DND-41 (cell line): ENCODE results near the gene TMEM164.

Experiments
- EZH2 ChIP-seq: IDR thresholded peaks from 3 replicates; pipeline ENCODE4 v1.6.1; 2012; ENCODE audit warnings: borderline replicate concordance, low read depth, mild to moderate bottlenecking, moderate library complexity, low read length, inconsistent platforms; ENCODE audit not compliant: severe bottlenecking
- TF ChIP-seq, protein P1 (sequence below): IDR thresholded peaks from 2 replicates; pipeline ENCODE4 v1.5.1; 2012; ENCODE audit warnings: borderline replicate concordance, low read length, moderate library complexity, mild to moderate bottlenecking; ENCODE audit not compliant: poor library complexity, severe bottlenecking; ENCODE audit errors: extremely low read depth

DNA sequence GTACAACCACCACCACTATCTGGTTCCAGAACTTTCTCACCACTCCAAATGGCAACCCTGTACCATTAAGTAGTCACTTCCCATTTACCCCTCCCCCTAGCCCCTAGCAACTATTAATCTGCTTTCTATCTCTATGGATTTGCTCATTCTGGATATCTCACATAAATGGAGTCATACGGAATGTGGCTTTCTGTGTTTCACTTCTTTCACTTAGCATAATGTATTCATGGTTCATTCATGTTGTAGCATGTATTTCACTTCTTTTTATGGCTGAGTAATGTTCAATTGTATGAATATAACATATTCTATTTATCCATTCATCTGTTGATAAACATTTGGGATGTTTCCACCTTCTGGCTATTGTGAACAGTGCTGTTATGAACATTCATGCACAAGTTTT lies 210.3 kb downstream of the TMEM164 start:
- TF ChIP-seq, protein P1, sequence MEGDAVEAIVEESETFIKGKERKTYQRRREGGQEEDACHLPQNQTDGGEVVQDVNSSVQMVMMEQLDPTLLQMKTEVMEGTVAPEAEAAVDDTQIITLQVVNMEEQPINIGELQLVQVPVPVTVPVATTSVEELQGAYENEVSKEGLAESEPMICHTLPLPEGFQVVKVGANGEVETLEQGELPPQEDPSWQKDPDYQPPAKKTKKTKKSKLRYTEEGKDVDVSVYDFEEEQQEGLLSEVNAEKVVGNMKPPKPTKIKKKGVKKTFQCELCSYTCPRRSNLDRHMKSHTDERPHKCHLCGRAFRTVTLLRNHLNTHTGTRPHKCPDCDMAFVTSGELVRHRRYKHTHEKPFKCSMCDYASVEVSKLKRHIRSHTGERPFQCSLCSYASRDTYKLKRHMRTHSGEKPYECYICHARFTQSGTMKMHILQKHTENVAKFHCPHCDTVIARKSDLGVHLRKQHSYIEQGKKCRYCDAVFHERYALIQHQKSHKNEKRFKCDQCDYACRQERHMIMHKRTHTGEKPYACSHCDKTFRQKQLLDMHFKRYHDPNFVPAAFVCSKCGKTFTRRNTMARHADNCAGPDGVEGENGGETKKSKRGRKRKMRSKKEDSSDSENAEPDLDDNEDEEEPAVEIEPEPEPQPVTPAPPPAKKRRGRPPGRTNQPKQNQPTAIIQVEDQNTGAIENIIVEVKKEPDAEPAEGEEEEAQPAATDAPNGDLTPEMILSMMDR = no peak
- no peak for TF ChIP-seq EZH2
